NCI-H226 (cell line): ENCODE measurements around the gene SLC39A3.
A peak's percentile ranks its signal among the peaks of the same experiment; 100 is the strongest.
"Not testable (repeated sequence)": the region's sequence is repeated elsewhere in the genome, so short reads cannot be mapped to it uniquely, and the experiment has no call there.

Experiments used
- DNase-seq: peaks from one replicate; pipeline ENCODE4 v3.0.0-alpha.2; 2015

SLC39A3 gene

DNA sequence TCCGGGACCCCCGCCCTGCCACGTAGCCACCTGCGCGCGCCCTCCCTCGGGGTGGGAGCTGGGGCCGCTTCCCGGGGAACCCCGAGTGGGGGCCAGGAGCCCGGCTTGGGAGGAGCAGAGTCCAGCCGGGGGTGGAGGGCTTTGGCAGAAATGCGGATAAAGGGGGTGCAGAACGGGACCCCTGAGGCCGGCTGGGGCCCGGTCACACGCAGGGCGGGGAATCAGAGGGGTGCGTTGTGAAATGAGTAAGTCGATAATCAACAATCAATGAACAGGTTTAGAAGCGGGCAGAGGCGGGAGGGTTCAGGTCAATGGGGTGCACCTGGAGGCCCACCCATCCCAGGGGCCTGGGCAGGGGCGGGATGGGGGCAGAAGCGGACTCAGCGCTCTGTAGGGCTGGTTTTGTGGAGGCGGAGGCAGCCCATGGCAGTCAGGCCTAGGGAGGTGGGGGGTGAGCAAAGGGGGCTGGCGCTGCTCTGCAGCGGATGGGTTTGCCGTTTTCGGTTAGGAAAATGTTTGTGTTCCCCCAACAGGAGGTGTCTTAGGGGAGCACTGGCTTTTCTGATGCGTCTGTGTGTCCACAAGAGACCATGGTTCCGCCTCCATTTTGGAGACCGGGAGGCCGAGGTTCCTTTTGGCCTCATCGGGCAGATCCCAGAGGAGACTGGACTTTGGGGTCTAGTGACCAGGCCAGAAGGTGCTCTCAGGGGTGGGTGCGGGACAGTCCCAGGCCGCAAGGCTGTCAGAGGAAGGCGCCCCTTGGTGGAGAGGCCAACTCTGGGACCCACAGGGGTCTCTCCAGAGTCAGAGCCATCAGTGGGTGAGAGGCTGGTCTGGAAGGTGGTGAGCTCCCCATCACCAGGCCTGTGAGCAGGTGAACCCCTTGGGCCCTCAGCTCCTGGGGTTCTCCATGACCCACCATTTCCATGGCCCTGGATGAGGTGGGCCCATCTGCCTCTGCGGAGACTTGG is 18.0 kb downstream of the SLC39A3 start:
- DNase-seq, result no peak

DNA sequence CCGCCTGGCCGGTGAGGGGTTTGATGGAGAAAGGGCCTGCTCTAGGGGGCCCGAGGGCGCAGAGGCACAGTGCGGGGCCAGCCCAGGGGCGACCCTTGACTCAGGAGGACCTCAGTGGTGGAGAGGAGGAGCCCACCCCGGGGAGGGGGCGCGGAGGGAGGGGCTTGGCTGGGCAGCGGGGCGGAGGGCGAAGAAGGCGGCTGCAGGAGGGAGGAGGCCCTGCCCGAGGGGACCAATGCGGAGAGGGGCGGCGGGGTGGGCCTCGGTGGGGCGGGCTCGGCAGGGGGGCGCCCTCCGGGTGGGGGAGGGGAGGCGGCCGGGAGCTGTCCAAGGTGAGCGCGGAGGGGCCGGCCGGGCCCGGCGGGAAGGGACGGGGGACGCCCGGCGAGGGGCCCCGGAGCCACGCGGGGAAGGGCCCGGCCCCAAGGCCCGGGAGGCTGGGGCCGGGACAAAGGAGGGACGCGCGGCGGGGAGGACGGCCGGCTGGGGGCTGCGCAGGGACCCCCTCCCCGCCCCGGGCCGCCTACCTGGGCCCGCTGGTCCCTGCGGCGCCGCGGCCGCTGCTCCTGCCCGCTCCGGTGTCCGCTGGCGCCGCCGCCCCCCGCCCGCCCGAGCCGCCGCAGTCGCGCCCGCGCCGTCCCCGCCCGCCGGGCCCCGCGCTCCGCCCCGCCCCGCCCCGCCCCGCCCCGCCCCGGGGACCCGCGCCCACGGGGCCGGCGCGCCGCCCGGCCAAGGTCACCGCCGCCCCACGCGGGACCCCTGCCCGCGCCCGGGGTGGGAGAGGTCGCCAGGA is 18.8 kb downstream of the SLC39A3 start, which contains the start of gene DIRAS1:
Gene DIRAS1, minus strand, starts transcription at position 596 of the 793 bp plus-strand sequence. CDS start 3,566 bp downstream, outside the sequence.
- no peak for DNase-seq

DNA sequence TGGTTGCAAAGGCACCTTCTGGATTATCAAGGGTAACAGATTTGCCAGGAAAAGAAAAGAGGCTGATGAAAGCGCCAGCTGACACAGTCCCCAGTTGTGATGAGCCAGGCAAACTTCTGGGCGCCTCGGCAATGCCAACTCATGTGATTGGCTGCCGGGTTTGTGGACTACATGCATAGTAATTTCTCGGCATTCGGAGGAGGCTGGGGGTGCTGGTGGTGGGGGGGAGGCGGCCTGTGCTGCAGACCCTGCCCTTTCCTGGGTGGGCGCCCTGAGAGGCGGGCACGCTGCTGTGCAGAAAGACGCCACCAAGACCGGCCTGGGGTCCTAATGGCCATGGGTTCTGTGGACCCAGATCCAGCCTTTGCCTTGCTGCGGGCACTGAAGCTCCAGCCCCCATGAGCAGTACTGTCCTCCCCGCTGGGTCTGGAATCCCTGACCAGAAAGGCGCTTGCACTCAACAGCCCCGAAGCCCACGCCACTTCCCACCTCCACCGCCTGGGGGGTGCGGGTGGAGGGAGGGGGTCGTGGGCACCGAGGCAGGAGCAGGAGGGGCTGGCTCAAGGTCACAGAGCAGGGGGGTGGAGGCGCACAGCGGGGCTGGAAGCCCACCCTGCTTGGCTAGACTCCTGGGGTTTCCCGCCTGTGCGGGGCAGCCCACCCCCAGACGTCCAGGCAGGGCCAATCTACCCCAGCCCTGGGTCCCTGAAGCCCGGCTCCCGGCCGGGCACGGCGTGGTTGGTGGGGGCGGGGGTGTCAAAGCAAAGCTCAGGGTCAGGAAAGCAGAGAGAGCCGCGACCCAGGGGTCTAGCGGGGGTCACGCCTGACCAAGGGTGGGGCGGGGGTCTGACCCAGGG is 19.7 kb downstream of the SLC39A3 start:
- no peak for DNase-seq

DNA sequence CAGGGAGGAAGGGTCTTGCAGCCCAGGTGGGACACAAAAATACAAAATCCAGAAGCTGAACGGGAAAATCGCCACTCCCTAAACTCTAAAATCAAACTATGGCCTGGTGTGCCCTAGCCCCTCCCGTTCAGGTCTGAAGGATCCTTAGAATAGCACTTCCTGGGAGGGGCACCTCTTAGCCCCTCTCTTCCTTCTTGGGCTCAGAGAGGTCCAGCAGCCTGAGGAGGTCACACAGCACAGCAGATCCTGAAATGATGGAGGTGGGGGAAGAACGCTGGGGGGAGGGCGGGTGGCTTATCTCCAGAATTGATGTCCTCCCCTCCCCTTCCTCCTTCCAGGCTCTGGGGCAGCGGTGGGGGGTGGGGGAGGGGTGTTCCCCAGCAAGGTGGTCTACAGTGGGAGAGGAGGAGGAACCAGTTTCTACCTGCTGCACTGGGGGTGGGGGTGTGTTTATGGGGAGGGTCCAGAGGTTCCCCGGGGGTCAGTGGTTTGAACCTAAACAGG is 20.5 kb downstream of the SLC39A3 start:
- no peak for DNase-seq

DNA sequence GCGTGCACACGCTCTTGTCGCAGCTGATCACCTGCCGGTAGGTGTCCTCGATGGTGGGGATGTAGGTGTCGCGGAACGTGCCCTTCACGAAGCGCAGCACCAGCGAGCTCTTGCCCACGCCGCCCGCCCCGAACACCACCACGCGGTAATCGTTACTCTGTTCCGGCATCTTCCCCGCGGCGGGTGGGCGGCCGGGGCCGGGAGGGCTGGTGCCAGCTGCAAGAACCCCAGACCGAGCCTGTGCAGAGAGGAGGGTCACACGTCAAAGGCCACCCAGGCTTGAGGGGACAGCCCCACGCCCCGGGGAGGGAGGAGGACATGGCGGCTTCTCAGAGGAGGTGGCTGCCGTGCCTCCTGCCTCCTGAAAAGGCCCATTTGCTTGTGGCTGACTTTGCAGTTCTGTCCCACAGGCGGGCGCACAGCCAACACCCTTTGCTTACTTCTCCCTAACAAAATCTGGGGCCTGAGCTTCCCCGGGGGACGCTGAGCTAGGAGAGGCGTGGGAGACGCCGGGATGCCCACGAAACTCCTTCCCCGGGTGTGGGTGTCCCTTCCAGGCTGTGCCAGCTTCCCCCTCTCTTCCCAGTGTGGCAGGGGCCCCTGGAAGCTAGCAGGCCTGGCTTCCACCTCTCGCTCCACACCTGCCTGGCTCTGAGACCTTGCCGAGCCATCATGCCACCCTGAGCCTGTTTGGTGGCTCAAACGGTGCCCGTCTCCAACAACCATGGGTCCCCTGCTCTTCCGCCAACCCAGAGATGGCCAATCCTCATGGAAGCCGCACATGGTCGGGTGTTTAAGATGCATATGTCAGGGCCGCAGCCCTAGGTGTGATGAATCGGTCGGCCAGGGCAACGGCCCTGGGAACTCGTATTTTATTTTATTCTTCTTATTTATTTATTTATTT is 21.9 kb downstream of the SLC39A3 start:
- DNase-seq, result no peak

DNA sequence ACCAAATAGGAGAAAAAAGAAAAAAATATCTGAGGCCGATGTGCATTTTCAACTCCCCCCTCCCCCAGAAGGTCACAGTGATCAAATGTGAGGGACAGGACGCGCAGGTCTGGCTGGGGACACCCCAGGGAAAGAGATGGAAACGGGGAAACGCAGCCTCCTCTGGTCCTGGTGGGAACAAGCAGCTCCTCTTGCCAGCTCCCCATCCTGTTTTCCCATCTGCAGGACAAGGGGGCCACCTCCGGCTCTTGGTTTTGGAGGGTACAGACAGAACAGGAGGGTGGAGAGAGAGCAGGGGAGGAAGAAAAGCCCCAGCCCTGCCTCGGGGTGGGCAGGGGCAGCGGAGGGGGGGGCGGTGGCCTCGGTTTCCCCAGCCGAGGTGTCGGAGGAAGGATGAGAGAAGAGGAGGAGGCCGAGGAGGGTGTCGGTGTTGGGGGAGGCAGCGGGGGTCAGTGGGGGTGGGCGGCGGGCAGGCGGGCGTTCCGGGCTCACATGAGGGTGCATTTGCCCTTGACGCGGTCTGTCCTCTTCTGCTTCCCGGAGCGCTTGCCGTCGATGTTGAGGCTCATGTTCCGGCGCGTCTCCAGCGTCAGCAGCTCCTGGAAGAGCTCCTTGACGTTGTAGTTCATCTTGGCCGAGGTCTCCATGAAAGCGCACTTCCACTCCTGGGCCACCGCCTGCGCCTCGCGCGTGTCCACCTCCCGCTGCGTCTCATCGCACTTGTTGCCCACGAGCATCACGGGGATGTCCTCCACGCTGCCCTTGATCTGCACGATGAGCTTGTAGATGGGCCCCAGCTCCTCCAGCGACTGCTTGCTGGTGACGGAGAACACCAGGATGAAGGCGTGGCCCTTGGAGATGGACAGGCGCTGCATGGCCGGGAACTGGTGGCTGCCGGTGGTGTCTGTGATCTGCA is 22.8 kb downstream of the SLC39A3 start:
- no peak for DNase-seq

DNA sequence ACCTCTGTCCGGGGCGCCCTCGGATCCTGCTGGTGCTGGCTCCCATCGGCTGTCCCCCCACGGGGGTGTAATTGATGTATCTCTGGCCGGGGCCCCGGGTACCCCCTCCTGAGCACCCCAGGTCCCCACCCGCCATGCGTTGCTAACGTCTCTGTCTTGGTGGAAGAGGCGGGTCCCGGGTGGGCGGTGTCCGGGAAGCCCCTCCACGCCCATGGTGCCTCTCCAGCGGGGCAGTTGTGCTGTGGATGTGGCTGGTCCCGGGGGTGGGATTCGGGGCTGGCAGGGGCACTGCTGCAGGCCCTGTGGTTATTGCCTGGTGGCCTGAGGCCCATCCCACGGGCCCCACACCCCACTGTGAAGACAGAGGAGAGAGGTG is 23.6 kb downstream of the SLC39A3 start:
- no peak for DNase-seq

DNA sequence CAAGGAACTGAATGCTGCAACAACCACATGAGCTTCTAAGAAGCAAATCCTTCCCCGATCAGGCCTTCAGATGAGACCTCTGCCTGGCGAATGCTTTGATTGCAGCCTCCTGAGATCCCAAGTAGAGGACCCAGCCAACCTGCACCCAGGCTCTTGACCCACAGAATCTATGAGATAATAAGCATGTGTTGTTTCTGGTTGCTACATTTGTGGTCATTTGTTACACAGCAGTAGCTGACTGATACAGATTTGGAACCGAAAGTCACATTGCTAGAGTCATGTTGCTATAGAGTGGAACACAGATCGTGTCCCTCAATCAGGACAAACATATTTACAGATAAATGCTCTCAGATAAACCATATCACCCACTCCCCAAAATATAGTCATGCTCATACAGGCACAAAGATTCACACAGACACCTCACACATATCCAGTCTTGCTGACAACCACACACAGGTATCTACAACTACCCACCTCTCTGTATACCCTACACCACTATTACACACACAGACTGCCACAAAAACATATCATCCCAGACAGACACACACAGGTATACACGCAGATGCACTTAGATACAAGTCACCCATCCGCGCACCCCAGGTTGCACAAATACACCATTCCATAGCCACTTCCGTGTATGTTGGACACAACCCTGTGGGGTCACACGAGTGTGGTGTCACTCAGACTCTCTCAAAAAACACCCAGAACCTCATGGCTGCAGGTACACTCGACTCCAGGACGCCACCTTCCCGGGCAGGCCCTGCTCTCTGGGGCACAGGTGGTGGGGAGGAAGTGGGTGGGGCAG is 24.1 kb downstream of the SLC39A3 start:
- no peak for DNase-seq

DNA sequence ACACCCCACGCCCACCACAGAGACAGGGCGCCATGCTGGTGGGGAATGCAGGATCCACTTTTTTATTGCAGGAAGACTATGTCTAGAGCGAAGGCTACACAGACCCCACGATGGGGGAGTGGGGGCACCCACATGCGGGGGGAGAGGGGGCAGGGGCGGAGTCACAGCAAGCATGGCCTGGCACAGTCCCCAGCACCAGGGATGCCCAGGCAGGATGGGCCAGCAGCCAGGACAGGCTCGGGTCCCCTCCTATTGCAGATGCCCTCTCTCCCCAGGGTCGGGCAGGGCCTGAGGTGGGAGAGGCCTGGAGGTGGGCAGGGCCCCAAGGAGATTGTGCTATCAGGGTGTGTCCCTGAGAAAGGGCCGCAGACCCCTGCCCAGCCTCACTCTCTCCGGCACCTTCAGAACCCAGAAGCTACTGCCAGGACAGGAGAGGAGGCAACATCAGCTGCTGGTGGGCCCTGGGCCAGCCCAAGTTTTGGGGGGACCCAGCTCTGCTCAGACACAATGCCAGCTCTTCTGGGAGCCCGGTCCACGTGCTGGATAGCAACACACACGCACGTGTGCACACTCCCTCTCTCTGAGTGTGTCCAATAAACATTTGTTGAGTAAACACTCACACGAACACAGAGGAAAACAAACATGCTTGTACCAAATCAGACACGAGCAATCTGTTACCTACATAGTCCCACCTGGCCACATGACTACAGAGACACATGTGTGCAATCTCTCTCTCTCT is 25.1 kb downstream of the SLC39A3 start:
- DNase-seq, result no peak

DNA sequence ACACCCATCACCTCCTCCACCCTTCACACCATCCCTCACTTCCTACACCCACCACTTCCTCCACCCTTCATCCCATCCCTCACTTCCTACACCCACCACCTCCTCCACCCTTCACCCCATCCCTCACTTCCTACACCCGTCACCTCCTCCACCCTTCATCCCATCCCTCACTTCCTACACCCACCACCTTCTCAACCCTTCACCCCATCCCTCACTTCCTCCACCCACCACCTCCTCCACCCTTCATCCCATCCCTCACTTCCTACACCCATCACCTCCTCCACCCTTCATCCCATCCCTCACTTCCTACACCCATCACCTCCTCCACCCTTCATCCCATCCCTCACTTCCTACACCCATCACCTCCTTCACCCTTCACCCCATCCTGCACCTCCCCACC is 25.7 kb downstream of the SLC39A3 start:
- not testable (repeated sequence) for DNase-seq

DNA sequence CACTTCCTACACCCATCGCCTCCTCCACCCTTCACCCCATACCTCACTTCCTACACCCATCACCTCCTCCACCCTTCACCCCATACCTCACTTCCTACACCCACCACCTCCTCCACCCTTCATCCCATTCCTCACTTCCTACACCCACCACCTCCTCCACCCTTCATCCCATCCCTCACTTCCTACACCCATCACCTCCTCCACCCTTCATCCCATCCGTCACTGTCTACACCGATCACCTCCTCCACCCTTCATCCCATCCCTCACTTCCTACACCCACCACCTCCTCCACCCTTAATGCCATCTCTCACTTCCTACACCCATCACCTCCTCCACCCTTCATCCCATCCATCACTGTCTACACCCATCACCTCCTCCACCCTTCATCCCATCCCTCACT is 26.6 kb downstream of the SLC39A3 start:
- DNase-seq, result not testable (repeated sequence)

DNA sequence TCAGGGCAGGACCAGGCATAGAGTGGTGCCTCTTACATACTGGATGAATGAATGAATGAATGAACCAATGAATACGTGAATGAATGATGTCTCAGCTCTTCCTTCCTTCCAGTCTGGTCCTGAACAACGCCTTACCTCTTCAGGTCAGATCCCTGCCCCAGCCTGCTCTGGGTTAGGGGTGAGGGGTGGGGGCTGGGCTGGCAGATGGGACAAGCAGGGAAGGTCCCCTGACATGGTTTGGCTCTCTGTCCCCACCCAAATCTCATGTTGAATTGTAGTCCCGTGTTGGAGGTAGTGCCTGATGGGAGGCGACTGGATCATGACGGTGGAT is 28.0 kb downstream of the SLC39A3 start:
- DNase-seq, result no peak

DNA sequence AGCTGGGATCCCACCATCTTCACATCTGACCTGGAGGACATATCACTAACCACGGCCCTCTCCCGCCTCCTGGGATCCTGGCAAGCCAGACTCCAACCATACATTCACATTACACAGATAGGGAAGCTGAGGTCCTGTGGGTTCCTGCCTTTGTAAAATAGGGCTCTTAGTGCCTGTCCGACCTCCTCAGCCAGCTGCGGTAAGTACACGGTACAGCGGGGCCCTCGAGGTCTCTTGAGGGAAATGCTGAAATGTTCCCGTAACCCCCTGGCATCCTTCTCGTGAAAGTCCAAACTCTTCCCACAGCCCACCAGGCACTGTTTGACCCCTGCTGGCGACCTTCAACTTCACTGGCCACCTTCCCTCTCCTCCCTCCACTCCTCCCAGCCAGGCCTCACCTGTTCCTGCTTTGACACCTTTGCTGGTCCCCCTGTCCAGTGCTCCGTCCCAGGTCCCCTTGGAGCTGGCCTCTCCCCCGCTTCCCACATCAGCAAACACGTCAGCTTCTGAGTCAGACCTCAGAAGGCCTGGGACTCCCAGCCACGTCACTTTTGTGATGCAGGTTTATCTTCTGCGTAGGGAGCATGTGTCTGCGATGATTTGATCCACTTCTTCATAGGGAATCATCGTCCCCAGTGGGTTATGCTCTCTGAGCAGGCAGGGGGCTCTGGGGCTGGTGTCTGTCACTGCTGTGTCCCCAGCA is 28.5 kb downstream of the SLC39A3 start:
- no peak for DNase-seq

DNA sequence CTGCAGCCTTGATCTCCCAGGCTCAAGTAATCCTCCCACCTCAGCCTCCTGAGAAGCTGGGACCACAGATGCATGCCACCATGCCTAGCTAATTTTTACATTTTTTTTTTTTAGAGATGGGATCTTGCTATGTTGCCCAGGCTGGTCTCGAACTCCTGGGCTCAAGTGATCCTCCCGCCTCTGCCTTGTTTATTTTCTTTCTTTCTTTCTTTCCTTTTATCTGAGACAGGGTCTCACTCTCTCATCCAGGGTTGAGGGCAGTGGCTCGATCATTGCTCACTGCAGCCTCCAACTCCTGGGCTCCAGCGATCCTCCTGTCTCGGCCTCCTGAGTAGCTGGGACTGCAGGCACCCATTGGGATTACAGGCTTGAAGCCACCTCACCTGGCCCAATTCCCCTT is 33.6 kb downstream of the SLC39A3 start:
- no peak for DNase-seq

DNA sequence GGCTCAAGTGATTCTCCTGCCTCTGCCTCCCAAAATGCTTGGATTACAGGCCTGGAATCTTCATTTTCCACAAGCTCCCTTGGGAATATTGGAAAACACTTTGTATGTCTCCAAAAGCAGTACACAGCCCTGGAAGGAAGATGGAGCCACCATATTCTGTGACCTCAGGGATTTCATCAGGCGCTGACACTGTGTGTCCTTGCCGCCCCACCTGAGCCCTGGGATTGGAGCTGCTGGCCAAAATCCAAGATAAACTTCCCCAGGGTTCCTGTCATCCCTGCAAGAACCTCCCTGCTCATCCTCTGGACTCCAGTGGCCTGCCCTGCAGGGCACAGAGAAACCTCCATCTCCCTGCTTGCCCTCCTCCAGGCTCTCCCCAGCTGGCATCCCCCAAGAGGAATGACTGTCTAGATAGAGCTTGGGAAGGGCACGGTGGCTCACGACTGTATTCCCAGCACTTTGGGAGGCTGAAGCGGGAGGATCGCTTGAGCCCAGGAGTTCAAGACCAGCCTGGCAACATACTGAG is 36.1 kb downstream of the SLC39A3 start:
- no peak for DNase-seq

DNA sequence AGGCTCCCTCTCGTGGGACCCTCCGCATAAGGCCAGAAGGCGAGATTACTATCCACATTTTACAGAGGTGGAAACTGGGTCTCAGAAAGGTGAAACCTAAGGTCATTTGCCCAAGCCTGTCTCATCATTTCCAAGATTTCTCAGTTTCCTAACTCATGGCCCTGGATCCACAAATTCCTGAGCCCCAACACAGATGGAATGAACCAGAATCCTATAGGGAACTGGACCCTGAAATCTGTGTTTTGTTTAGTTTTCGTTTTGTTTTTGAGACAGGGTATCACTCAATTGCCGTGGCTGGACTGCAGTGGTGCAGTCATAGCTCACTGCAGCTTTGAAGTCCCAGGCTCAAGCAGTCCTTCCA is 36.8 kb downstream of the SLC39A3 start:
- DNase-seq, result no peak

DNA sequence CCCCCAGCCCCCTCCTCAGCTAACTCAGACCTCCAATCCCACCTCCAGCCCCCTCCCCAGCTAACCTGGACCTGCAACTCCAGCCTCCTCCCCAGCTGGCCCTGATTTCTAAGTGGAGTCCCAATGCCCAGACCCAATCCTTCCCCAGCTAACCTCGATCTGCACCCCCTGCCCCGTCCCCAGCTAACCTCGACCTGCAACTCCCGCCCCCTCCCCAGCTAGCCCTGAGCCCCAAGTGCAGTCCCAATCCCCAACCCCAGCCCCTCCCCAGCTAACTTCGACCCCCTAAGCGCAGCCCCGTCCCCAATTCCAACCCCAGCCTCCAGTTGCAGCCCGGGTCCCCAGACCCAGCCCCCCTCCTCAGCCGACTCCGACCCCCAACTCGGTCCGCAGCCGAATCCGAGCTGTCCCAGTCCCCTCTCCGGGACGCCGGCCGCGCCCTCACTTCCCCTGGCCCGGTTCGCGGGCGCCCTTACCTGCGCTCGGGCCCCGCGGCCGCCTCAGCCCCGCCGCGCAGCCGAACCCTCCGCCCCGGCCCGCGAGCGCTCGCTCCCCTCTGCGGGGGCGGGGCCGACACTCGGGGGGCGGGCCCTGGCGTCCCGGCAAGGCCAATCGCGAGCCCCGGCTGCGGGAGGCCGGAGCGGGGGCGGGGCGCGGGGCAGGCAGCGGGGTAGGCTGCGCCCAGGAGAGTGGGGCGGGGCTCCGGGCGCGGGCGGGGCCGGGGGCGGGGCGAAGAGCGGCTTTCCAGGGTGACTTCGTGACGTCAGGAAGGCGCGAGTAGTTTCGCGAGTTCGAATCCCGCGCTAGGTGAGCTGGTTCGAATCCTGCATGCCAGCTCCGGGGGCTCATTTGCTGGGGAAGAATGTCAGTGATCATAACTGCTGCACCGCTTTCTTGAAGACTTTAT is 37.4 kb downstream of the SLC39A3 start, which contains the start of gene GNG7:
Gene GNG7, minus strand, starts transcription at position 525 of the 907 bp plus-strand sequence. CDS start 182,006 bp downstream, outside the sequence.
- peak; percentile 78 for DNase-seq
